ENCODE measurements around the gene DENND6B.

Gene DENND6B

GRCh38 chr22:50259302-50259701, 67.5 kb downstream of the DENND6B start:
- Histone ChIP-seq H3K36me3 (peaks cover 44% of the 10 kb centered on the region), H3K27me3 (ENCODE audit: insufficient read depth, low read depth, severe bottlenecking) (no peaks in the 10 kb centered on the region), H3K4me3 (ENCODE audit: low read depth, low read length) (no peak overlapping the region), H3K9me3 (ENCODE audit: severe bottlenecking) (no peaks in the 10 kb centered on the region), H3K27ac (no peak overlapping the region)
- DNase-seq, result no peak
- TF ChIP-seq CTCF (IDR thresholded peaks at IDR 0.05; ENCODE audit: low read depth, low read length), result no peak
